HG03575 (cell line): ENCODE measurements around the gene KAZN.

Experiments used
- ATAC-seq: cut with Tn5 transposase; IDR thresholded peaks from one replicate; pipeline ENCODE4 v1.9.1; 2021; ENCODE audit not compliant: unreplicated experiment, insufficient number of reproducible peaks, low FRiP score; ENCODE audit errors: extremely low read depth

KAZN gene

DNA sequence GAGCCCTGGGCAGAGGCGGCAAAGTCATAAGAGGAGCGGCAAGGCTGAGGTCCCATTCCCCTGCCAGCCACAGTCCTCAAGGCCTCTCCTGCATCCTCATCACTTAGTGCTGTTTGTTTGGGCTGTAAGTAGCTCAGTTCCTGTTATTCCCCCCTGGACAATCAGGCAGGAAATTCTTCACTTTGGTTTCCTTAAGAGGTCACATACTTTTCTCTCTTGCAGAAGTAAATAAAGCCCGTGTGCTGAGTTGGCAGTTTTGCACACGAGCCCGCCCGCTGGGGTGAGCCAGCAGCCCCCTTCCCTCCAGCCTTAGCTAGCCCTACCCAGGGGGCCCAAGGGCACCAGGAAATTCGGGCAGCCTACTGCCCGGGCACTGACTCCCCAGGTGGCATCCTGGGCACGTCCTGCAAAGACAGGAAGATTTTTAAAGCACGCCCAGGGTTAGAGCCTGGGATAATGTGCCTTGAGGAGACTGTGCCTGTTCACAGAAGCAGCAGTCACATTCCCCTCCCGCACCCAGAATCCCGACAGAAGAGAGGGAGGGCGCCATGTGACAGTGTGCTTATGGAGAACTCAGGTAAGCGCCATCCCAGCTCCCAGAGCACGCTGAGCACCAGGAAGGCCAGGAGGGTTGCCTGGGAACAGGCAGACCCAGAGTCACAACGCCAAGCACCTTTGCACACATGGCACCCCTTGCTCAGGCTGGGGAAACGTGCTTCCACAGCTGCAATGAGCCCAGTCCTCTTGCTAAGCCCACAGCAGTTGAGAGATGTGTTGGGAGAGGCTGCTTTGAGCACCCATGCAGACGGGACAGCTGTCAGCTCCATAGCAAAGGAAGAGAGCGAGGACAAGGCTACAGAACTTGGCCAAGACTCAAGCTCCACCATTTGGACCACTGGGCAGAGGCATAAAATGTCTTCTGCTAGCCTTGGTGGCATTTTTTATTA lies 410.6 kb downstream of the KAZN start:
- no peak for ATAC-seq

DNA sequence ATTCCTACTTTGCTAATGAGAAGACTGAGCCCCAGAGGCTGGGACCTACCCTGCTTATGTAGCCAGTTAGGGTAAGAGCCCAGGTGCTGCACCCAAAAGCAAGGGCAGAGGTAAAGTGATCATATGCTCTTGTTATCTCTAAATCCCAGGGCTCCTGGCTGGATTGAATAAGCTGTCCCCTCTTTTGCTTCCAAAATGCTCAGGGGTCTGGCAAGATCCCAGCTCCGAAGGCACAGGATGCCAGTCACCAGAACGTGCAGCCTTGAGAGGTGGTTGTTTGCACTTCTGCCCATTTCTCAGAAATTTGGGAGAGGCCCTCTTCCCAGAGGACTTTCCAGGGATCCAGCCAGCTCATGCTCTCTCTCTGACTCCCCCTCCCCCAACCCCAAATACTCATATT lies 412.7 kb downstream of the KAZN start:
- ATAC-seq = no peak

DNA sequence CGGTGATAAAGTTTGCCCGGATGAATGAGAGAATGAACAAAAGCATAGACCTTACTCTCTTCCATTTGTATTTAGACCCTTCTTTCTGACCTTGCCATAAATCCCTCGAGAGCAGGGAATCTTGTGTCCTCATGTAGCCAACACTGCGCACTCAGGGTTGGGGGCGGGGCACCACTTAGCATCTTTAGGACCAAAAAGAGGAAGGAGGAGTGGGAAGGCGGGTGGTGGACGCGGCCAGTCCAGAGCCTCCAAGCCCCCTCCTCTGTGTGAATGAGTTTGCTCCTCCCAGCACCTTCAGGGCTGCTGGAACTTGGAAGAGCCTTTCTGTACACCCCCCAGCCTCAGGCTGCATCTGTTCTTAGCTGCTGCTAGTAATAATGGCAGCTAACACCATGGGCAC lies 413.2 kb downstream of the KAZN start:
- no peak for ATAC-seq

DNA sequence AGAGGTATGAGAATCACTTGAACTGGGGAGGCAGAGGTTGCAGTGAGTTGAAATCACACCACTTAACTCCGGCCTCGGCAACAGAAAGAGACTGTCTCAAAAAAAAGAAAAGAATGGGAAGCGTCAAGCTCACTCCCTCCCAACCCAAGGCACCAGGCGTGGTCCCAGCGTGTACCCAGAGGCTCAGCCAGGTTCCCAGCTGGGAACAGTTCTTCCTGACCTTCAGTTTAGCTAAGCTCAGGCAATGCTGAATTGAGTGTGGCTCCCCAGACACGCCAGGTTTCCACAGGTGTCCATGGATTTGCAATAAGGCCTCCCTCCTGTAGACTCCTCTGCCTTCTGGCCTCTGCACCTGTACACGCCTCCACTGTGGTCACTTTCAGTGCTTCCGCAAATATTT lies 414.3 kb downstream of the KAZN start:
- no peak for ATAC-seq

DNA sequence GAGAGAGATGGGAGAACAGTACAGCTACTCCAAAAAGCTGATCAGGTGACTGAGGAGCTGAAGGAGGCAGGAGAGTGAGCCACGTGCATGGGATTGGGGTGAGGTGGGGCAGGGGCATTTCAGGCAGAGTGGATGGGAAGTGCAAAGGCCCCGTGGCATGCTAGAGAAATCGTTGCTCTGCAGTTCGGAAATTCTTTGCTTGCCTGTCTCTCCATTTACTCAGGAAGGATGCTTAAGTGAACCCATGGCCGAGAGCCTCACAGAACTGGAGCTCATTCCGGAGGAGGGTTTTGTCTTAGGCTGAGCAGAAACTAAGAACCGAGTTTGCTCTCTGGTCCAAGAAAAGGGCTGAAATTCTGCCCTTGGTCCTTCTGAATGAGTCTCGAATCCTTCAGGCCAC lies 415.3 kb downstream of the KAZN start:
- ATAC-seq = no peak

DNA sequence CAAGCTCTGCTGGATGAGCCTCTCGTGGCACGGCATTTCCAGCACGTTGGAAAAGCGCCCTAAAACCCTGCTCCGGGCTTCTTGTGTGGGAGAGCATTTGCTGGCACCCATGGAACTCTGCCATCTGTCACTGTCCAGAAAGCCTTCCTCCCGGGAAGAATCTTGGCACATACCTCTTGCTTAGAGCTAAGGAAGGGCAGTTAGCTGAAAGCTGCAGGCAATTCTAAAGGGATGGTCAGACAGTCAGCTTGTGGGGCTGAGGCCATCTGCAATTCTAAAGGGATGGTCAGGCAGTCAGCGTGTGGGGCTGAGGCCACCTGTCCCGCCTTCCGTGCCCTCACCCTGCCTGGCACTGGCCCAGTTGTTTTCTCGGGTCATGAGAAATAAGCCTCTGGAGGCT lies 416.0 kb downstream of the KAZN start:
- ATAC-seq = no peak

DNA sequence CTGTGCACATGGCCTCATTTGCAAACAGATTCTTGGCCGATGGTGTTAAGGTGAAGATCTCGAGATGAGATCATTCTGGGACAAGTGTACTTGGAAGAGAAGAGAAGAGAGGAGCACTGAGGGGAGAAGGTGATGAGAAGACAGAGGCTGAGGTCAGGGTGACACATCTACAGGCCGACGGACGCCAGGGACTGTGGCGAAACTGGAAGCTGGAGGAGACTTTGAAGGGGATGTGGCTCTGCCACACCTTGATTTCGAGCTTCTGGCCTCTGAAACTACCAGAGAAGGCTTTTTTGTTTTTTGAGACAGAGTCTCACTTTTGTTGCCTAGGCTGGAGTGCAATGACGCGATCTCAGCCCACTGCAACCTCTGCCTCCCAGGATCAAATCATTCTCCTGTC lies 417.5 kb downstream of the KAZN start:
- no peak for ATAC-seq

DNA sequence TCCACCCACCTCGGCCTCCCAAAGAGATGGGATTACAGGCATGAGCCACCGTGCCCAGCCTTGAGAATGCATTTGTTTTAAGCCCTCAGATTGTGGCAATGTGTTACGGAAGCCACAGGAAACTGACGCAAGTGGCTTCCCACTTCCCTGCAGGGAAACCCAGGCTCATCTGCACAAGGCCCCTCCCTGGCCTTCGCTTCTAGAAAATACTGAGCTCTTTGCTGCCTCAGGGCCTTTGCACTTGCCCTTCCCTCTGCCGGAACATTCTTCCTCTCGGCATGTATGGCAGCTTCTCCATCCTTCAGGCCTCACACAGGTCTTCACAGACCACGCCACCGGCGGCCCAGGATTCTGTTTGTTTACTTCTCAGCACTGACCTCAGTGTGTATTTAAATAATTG lies 418.0 kb downstream of the KAZN start:
- no peak for ATAC-seq

DNA sequence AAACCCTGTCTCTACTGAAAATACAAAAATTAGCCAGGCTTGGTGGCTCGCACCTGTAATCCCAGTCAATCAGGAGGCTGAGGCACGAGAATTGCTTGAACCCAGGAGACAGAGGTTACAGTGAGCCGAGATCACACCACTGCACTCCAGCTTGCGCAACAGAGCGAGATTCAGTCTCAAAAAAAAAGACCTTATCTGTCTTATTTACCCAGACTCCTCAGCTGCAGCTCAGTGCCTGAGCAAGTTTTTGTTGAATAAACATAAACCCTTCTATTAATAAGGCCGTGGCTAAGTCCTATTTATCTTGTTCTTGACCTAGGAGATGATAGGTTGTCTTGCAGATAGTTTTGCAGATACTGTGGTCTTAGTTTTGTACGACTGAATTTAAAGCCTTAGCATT lies 418.6 kb downstream of the KAZN start:
- no peak for ATAC-seq

DNA sequence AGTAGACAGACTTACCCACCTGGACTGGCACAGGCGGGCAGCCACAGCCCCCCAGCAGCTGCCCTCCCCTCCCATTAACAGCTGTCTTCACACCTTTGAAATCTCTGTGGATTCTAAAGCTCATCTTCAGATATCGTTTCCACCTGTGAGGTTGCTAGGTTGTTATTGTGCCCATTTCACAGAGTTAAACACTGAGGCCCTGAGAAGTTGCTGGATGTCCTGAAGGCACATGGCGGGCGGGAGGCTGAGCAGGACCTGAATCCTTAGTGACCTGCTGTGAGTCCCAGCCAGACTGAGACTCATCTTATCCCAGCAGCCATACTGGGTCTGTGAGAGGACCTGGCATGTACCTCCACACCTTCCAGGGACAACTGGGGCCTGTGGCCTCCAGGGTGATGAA lies 420.3 kb downstream of the KAZN start:
- no peak for ATAC-seq

DNA sequence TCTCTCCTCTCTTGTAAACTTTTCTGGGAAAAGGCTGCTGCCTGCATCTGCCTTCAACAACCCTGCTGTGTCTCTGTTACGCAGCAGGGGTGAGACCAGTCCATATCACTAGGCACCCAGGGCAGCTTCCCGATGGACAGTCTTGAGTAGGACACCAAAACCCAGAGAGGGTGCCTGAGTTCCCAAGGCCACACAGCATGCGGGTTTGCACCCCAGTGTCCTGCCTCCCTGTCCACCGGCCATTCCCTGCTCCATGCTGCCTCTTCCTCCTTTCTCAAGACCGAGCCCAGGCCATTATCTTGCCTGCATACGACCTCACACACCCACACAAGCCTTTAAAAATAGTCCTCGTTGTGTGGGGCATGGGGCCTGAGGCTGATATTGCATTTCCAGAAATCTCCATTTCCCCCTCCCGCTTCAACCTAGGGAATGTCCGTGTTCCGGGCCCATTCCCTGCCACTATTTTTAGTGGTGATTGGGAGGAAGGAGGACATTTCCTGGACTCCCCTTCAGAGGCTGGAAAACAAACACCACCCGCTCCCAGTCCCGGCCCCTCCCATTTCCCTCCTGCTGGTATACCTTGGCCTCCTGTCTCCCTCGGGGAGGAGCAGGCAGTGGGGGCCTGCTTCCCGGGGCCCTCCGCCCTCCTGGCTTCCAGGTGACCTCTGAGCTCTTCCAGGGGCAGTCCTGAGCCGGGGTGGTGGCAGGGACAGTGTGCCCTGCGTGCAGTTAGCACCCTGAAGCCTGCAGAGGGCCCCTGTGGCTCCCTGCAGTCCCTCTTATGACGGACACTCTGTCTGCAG lies 422.7 kb downstream of the KAZN start:
- no peak for ATAC-seq

DNA sequence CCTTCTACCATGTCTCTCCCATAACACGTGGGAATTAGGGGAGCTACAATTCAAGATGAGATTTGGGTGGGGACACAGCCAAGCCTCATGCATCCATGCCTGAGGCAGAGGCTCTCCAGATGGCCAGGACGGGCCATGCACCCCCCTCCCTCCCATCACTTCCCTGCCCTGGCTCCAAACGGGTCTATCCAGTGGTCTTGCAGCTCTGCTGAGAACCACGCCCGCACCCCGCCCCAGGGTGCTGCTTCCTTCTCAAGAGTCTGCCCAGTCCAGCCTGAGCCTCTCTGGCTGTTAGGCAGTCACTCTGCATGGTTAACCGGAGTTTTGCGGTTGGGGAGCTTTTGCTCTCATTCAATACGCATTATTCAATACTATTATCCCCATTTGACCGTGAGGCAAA lies 423.6 kb downstream of the KAZN start:
- ATAC-seq = no peak

DNA sequence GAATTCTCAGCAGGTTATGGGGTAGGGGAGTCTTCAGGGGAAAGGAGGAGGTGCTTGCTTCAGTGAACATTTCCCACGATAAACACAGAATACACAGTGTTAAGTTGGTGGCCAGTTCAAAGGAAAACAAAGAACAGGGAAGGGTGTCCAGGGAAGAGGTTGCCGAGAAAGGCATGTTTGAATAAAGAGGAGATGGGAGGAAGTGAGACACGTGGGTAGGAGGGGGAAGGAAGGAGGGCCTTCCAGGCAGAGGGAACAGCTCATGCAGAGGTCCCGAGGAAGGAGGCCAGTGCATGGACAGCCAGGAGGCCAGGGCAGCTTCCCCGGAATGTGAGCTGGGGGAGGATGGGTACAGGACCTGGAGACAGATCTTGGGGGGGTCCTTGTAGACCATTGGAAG lies 424.7 kb downstream of the KAZN start:
- no peak for ATAC-seq

DNA sequence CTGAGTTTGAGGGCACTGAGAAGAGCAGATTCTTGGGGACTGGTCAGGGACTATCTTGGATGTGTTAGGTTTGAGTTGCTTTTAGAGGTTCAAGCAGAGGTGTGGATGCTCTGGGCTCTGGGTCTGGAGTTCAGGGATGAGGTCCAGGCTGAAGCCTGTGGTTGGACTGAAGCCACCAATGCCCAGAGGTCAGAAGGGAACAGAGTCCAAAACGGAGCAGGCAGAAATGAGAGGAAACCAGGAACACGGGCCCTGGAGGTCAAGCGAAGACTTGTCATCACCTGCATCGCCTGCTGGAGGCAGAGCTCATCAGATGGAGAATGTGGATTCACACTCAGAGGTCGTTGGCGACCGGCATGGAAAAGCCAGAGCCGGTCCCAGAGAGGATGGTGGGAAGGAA lies 425.5 kb downstream of the KAZN start:
- no peak for ATAC-seq

DNA sequence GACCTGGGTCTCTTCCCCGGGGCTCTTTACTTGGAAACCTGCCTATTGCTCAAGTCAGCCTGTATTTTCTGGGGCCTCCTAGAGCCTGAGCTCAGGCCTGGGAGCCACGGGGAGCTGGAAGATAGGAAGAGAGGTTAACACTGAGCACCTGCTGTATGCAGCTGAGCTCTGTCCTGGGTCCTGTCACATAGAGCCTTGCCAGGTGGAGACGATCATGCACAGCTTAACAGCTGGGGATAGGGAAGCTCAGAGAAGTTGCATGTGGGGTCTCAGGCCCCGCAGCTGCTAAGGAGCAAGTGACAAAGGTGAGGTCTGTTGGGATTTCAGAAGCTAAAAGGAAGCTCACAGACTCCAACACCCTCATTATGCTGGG lies 427.6 kb downstream of the KAZN start:
- ATAC-seq = no peak

DNA sequence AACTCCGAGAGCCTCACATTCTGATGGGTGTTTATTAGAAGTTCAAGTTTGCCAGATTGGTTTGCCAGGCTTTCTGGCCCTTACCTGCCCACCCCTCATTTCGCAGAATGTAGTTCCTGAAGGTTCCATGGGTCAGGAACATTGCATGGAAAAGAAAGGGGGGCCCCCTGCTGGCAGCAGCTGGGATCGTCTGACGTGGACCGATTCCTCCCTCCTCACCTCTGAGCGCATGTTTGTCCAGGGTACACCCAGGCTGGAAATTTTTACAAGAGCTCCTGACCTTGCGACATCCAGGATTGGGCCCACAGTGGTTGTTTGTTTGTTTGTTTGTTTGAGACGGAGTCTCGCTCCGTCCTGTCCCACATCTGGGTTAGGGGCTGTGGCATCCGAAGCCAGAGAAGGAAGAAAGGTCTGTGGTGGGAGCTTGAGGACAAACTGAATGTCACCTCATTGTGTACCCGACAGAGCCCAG lies 429.1 kb downstream of the KAZN start:
- ATAC-seq = no peak

DNA sequence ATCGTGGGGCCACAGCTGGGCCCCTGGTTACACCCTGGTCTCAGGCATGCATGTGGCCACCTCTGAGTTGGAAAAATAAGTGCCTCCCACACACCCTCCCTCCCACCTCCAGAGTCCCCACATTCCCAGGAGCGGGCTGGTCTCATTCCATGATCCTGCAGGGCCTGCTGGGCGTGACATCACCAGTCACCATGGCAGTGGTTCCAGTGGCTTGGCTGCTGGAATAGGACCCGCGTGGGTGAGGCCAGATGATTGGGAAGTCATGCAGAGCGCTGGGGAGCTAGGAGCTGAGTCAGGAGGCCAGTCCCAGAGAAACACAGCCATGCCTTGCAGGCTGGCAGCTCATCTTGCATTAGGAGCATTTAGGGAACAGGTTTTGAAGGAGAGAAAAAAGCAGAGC lies 429.6 kb downstream of the KAZN start:
- no peak for ATAC-seq

DNA sequence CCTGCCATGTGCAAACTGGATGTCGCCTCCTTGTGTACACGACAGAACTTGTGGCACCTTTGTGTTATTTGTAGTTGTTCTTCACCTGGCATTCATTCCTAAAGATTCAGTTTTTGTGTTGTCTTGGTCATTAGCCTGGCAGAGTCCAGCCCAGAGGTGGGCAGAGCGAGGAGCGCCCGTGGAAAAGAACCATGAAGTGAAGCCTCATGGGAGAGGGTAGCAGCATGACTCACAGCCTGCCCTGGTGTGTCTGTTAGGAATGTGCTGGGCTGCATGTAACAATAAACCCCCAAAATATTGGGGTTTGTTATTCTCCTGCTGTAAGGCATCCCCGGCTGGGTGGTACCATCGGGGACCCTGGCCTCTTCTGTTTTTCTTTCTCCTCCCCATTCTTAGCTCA lies 430.1 kb downstream of the KAZN start:
- ATAC-seq = no peak

DNA sequence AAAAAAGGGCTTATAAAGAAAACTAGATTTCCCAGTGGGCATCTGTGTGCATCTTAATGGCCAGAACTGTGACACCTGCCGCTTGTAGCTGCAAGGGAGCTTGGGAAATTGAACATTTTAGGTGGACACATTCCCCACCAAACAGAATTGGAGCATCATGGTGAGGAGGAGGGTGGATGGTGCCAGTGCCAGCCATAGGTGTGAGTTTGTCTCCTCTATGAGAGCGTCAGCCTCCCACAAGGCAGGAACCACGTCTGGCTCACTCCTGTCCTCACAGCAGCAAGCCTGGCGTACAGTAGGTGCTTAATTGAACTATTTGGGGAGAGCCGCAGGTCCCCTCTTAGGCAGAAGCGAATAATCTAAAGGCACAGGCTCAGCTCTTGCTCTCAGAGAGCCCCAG lies 430.6 kb downstream of the KAZN start:
- ATAC-seq = no peak

DNA sequence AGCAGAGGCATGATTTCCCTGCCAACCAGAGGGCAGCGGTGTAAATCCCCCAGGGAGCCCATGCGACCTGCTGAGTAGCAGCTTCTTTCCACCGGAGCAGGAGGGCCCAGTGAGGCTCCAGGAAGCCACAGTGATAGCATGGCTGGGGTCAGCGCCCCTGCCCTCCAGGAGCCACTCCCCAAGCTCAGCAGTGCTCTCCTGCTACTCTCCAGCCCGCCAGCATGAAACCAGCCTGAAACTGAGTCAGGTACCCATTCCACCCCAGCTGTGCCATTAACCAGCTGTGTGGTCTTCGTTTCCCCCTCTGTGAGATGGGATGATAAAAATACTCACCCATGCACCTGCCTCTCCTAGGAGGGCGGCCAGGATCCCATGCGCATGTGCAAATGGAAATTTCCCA lies 431.3 kb downstream of the KAZN start:
- no peak for ATAC-seq
